NOMO-1 treated with dmso at 0.1 percent for 144 hours (cell line): ENCODE data around the gene FLOT1.
"Not testable (repeated sequence)": the region's sequence is repeated elsewhere in the genome, so short reads cannot be mapped to it uniquely, and the experiment has no call there.

Experiments used
- DNase-seq: peaks from one replicate; lab custom pipeline; 2025; ENCODE audit not compliant: unreplicated experiment; lab: John Stamatoyannopoulos, UW

FLOT1 gene

DNA sequence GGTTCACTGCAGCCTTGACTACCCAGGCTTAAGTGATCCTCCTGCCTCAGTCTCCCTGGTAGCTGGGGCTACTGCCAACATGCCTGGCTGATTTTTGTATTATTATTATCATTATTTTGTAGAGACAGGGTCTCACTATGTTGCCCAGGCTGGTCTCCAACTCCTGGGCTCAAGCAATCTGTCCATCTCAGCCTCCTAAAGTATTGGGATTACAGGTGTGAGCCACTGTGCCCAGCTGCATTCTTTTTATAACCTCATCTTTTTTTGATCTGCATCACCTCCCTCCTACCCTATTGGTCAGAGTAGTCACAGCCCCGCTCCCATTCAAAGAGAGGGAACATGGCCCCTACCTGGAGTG, 25.4 kb upstream of the FLOT1 start:
- DNase-seq = no peak

DNA sequence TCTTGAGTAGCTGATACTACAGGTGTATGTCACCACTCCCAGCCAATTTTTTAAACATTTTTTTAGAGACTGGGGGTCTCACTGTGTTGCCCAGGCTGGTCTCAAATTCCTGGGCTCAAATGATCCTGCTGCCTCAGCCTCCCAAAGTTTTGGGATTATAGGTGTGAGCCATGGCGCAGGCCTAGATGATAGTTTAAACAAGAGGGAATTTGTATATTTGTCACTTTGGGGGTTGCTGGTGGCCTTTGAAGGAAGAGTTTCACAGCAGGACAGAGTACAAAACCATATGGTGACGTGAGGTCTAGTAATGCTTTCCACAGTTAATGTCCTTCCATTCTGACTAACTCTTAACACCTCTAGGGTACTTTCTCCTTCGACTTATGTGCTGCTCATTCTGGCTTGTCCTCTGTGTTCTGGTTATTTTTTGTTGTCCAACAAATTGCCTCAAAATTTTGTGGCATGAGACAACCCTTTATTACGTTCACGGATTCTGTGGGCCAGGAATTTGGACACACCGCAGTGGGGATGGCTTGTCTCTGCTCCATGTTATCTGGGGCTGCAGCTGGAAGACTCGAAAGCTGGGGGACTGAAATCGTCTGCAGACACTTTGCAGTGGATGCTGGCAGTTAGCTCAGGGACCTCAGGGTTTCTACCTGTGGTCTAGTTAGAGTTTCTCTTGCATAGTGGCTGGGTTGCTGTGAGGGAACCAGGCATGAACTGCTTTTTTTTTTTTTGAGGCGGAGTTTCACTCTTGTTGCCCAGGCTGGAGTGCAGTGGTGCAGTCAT, 24.9 kb upstream of the FLOT1 start:
- DNase-seq = no peak

DNA sequence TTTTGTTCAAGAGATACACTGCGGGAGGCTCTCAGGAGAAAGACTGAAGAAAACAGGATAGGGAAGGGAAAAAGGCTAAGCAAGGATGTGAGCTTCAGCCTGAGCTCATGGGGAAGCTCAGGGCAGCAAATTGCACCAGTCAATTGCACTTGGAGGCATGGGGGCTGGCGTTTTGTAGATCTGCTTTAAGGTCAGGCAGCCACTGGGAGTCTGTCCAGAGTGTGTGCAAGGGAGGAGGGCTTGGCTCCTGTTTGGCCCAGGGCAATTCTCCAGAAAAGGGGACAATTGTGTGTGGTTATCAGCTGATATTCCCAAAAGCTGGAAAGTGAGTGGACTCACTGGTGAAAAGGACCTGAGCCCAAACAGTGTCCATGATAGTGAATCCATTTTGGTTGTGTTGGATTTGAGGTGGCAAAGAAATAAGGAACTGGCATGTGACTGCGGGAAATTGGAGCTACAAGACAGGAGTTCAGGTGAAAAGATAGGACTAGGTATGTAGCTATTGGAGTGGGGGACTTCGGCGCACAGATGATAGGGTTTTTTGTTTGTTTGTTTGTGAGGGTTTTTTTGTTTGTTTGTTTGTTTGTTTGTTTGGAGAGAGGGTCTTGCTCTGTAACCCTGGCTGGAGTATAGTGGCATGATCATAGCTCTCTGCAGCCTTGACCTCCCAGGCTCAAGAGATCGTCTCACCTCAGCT, 24.1 kb upstream of the FLOT1 start:
- no peak for DNase-seq

DNA sequence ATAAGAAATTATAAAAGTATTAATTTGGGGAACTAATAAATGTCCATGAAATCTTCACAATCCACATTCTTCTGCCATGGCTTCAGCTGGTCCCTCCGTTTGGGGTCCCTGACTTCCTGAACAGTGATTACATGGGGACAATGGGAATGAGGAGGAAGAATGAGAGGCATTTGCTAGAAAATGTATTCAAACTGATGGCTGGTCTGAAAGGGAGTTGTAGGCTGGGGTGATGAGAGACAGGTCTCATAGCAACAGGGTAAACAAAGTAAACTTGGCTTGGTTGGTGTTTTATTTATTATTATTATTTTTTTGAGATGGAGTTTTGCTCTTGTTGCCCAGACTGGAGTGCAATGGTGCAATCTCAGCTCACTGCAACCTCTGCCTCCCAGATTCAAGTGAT, 23.0 kb upstream of the FLOT1 start:
- not testable (repeated sequence) for DNase-seq

DNA sequence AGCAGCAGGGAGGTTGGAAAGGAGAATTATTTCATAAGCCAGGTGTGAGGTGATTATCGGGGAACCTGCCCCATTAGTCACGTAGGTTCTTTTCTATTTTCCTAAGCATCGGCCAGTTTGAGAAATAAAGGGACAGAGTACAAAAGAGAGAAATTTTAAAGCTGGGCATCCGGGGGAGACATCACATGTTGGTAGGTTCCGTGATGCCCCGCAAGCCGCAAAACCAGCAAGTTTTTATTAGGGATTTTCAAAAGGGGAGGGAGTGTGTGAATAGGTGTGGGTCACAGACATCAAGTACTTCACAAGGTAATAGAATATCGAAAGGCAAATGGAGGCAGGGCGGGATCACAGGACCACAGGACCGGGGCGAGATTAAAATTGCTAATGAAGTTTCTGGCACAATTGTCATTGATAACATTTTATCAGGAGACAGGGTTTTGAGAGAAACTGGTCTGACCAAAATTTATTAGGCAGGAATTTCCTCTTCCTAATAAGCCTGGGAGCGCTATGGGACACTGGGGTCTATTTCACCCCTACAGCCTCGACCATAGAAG, 22.1 kb upstream of the FLOT1 start:
- not testable (repeated sequence) for DNase-seq

DNA sequence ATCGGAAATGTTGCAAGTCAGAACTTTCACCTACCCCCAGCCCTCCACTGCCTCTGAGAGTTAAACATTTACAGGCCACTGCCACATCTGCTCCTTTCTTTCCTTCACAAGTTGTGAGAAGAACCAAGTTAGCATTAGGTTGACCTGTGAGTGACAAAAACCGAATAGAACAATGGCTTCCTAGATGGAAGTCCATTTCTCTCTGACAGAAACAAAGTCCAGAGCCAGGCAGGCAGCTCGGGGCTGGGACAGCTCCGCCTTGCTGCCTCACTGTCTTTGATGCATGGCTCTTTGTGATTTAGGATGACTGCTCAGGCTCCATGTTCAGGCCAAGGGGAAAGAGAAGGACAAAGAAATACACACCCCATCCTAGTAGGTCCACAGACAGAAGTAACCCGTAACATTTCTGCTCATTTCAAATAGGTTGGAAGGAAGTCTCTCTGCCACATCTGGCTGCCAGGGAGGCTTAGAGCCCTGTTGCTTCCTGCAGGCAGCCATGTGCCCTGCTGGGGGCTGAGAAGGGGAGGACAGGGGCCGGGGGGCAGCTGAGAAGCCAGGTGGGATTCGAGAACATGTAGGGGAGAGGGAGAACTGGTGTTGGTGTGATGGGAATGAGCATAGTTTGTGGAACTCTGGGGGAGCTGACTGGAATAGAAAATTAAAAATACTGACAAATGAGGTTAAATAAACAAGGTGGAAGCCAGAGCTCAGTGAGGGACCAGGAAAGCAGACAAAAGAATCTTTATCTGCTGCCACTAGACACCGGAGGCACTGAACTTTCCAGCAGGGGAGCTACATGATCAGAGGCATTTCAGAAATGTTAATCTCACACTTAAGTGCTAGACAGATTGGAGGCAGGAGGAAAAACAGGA, 21.4 kb upstream of the FLOT1 start:
- DNase-seq = no peak

DNA sequence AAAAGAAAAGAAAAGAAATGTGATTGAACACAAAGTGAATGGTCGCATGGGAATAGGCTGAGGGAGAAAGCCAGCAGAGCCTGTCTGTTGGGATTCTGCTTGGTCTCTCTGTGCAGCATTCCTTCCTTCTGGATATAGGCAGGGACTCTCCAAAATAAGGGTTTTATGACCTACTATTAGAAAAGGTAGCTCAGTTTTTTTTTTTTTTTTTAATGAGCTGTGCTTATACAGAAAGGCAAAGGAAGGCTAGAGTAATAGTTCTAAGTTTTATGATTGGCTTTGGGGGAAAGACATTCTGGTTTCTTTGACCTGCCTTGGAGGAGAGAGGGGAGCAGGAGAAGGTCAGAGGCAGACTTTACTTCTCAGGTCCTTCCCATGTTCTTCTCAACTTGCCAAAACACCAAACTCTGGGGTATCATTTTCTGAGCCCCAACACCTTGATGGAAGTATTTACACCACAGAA, 20.7 kb upstream of the FLOT1 start:
- no peak for DNase-seq

DNA sequence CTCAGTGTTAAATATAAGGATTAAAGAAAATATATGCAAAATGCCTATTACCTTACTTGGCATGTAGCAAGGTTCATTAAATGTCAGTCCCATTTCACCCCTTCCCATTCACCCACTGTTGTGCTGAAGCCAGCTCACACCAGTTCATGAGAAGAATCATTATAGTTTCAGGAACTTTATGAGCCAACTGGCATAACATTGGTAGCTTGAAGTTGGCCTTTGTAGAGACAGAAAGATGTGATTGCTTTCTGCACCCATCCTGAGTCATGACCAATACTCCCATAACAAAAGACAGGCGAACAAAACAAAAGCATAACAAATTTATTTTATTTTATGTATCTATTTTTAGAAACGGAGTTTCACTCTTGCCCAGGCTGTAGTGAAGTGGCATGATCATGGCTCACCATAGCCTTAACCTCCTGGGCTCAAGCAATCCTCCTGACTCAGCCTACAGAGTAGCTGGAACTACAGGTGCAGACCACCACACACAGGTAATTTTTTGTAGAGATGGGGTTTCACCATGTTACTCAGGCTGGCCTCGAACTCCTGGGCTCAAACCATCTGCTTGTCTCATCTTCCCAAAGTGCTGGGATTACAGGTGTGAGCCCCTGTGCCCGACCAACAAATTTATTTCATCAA, 19.4 kb upstream of the FLOT1 start:
- DNase-seq = no peak

DNA sequence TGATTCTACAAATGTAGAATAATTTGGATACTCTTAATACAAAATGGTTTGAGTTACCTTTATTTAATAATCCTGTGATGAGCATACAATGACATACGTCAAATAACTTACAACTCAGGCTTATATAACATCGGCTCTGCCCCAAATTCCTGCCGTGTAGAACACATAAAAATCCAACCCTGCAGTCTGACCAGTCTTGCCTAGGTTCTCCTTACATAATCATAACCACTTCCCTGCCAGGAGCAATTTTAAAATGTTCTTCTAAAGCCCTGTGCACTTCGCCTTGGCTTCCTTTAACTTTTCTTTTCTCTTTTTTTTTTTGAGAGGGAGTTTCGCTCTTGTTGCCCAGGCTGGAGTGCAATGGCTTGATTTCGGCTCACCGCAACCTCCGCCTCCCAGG, 18.1 kb upstream of the FLOT1 start:
- peak; percentile 69 for DNase-seq

DNA sequence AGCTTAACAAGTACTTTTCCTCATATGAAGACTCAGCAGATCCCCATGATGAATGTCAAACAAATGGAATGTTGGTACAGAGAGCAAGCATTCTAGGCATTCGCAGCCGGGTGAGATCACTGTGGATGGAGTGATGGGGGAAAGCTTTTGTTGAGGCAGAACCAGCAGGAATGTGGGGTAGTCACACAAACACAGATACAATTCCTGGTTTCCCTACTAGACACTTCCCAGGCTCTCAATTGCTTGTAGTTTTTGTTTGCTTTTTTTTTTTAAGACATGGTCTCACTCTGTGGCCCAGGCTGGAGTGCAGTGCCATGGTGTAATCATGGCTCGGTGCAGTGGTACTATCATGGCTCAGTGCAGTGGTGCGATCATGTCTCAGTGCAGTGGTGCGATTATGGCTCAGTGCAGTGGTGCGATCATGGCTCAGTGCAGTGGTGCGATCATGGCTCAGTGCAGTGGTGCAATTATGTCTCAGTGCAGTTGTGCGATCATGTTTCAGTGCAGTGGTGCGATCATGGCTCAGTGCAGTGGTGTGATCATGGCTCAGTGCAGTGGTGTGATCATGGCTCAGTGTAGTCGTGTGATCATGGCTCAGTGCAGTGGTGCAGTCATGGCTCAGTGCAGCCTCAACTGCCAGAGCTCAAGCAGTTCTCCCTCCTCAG, 17.2 kb upstream of the FLOT1 start:
- no peak for DNase-seq

DNA sequence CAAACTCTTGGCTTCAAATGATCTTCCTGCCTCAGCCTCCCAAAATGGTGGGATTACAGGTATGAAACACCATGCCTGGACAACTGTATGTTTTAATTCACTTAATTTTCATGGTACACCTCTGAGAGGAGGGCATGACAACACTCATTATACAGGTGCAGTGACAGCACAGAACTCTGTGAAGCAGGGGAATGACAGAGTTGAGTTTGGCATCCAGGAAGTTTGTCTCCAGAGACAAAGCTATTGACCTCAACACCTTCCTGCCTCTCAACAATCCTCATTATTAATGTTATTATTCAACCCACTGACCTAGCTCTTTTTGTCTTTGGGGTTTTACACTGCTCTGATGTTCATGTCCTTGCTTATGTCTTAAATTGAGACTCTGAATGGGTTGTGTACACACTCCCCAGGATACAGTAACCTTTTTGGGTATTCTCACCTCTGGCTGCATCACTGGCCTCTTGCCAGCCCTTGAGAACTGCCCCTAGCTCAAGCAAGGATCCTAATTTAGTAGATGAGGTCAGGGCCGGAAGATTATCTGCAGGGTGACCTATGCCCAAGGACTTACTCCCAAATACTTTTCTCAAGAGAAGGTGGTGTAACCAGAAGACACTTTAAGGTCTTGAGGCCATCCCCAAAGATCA, 14.9 kb upstream of the FLOT1 start:
- DNase-seq = no peak

DNA sequence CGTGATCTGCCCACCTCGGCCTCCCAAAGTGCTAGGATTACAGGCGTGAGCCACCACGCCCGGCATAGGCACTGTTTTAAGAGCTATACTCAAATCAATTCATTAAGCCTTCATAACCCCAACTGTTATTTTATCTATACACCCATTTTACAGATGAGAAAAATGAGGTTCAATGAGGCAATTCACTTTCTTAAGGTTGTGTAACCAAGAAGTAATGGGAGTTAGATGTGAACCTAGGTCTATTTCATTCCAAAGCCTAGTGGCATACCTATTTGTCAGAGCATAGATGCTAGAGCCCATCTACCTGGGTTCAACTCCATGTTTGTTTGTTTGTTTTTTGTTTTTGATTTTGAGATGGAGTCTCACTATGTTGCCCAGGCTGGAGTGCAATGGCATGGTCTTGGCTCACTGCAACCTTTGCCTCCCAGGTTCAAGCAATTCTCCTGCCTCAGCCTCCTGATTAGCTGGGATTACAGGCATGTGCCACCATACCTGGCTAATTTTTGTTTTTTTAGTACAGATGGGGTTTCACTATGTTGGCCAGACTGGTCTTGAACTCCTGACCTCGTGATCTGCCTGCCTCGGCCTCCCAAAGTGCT, 14.0 kb upstream of the FLOT1 start:
- not testable (repeated sequence) for DNase-seq

DNA sequence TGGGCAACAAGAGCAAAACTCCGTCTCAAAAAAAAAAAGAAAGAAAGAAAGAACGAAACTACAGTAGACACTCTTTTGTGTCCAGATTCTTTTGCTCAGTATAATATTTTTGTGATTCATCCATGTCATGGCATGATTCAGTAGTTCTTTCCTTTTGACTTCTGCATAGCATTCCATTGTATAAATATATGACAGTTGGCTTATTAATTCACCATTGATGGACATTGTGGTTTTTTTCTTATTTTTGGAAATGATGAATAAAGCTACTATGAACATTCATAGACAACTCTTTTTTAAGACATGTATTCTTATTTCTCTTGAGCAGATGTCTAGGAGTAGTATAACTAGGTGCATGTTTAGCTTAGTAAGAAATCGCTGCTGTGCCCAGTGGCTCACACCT, 12.1 kb upstream of the FLOT1 start:
- DNase-seq = no peak

DNA sequence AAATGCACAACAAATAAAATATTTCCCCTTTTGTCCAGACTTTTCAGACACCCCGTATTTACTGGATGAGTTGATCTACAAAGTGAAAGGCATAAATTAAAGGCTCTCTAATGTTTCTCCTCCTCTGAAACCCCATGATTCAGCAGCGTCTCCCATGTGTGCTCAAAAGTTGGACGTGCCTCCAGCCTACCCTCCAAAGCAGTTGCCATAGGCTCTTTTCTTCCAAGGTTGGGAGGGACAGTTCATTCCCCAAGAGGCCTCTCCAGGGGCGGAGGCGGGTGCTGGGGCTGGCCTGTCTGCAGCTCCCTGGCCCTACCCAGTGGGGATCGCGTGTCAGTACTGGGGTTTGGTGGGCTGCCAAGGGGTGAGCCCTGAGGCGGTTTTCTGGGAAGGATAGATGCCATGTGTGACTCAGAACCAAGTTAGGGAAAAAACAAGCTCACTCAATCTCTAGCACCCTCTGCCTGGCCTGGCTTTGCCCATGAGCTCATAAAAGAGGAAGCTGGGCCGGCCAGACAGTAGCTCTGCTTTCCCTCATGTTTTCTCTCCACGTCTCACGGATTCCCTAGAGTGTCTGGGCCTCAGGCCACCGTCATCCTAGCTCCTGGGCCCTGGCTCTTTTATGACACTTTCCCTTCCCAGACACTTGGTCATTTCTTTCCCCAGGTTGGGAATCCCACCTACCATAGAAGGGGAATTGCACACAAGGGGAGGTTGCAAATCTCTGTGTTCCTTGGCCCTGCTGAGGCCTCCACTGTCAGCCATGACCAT, 9.9 kb upstream of the FLOT1 start:
- no peak for DNase-seq

DNA sequence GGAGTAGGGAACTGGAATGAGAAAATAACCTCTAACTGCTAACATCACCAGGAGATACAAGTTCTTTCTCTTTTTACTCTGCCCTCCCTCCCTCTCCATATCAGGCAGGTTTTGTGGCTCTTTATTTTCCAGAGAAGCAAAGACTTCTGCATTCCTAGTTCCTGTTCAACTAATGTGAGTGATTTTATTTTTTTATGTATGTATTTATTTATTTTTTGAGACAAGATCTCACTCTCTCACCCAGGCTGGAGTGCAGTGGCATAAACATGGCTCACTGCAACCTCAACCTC, 7.8 kb upstream of the FLOT1 start:
- DNase-seq = no peak

DNA sequence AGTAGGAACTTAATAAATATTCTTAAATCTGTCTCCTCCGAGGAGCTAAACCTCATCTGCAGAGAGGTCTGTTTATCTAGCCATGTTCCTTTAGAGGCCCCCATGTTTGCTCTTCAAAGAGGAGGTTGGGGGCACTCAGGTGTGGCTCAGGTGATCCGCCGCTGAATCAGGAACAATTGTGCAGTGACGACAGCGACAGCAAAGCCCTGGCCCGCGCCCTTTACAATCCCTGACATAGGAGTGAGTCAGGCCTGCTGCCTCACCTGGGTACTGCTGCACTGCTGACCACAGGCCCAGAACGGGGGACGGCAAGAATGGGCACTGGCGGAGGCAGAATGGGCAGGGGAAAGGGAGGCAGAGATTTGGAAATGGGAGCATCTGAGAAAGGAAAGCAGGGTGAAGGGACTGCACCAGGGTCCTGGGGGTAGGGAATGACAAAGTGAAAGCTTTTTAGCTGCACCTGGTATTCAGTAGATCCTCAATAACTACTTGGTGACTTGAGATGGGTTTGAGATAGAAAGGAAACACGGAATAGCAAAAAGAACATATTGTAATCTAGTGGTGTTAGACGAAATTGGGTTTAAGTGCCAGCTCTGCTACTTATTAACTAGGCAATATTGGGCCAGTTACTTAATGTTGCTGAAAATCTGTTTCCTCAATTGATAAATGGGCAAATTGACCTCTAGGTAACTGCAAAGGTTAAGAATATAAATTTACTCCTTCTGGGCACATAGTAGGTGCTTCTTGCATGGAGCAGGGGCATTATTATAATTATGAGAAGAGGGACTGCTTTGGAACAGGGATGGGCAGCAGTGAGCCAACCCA, 7.3 kb upstream of the FLOT1 start:
- DNase-seq = no peak

DNA sequence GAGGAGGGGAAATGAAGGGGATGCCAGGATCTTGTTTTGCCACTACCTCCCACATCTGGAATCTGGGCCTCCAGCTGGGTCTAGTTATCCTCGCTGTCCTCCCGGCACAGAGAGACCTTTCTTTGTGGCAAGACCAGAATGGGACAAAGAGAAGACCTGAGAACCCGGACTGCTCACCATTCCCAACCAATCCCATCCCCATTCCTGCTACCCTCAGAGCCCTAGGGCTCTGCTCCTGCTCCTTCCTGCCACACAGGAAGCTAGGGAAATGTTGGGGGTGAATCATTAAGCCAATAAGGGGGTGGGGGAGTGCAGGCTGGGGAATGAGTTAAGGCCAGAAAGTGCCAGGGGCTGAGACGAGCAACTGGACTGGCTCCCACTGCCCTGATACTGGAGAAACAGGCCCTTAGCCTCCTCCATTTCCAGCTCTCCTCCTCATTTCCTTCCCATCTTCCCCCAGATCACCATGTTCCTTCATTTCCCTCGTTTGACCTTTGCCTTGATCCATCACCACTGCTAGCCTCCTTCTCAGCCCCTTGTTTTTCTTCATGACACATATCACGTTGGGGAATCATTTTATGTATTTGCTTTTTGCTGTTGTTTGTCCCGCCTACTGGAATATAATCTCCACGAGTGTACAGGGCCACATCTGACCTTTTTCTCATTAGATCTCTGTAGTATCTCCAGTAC, 6.5 kb upstream of the FLOT1 start:
- no peak for DNase-seq
